HG03025 (cell line): ENCODE results near the gene MARK2.

Source experiments
- ATAC-seq: cut with Tn5 transposase; IDR thresholded peaks from one replicate; pipeline ENCODE4 v1.9.1; 2021; ENCODE audit warnings: mild to moderate bottlenecking, moderate library complexity; ENCODE audit not compliant: unreplicated experiment, low FRiP score

The MARK2 gene

GRCh38 chr11:63952570-63952969, 113.7 kb downstream of the MARK2 start:
- ATAC-seq, result no peak

GRCh38 chr11:63958008-63958407, 119.1 kb downstream of the MARK2 start:
- ATAC-seq, result no peak
